ENCODE data around the gene RAD51. TPM values are rescaled to one million over a fixed set of nuclear protein-coding genes. Genes with fewer than 3 reads are reported as not detected.

RAD51 gene

DNA sequence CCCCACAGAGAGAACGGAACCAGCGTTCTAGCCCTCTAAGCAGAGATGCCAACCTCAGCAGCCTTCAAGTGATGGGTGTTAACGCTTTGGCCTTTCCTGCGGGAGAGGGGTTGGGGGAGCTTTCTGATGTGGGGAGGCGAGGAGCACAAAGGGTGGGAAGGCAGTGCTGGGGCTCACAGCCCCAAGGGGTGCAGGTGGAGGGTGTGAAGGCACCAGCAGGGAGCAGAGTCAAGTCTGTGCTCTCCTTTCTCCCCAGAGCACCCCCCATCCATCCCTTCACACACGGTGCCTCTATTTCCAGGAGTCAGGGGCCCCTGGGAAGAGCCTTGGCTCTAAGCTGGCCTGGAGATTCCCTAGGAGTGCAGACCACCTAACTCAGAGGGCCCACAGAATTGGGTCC, 78.9 kb downstream of the RAD51 start:
- Histone ChIP-seq H3K4me2 (ENCODE audit: low read length) (no peak overlapping the region), H3K79me1 (ENCODE audit: low read length) (no peaks in the 10 kb centered on the region), H3K27me3 (ENCODE audit: insufficient read depth, low read length, poor library complexity) (no peaks in the 10 kb centered on the region), H3K18ac (ENCODE audit: low read length) (no peak overlapping the region), H4K8ac (ENCODE audit: low read depth, low read length) (no peak overlapping the region), H3K56ac (ENCODE audit: low read length) (no peak overlapping the region), H3K36me3 (ENCODE audit: control insufficient read depth, insufficient read depth, low read length) (peaks cover 5% of the 10 kb centered on the region), H2BK120ac (ENCODE audit: low read depth, low read length) (no peak overlapping the region), H2BK15ac (replicated peaks; ENCODE audit: low read depth) (no peak overlapping the region), H3K23ac (ENCODE audit: low read length) (no peak overlapping the region), H2BK5ac (ENCODE audit: low read length) (no peak overlapping the region), H3K4me3 (ENCODE audit: low read length) (no peak overlapping the region), H3K4me1 (ENCODE audit: control insufficient read depth, low read depth, low read length) (no peaks in the 10 kb centered on the region), H3K27ac (ENCODE audit: low read depth, low read length) (no peak overlapping the region), H2AK5ac (ENCODE audit: low read length) (no peak overlapping the region), H3K79me2 (ENCODE audit: control insufficient read depth, insufficient read depth, low read length) (no peaks in the 10 kb centered on the region), H3K9ac (ENCODE audit: low read length) (no peak overlapping the region), H3K4ac (ENCODE audit: low read depth, low read length) (no peak overlapping the region), H4K5ac (ENCODE audit: low read length) (no peak overlapping the region)
- no CpG with 5 or more reads among the region's 6 CpGs for WGBS (ENCODE audit: extremely low coverage, insufficient coverage, low lambda C conversion rate)
- no peak for DNase-seq

DNA sequence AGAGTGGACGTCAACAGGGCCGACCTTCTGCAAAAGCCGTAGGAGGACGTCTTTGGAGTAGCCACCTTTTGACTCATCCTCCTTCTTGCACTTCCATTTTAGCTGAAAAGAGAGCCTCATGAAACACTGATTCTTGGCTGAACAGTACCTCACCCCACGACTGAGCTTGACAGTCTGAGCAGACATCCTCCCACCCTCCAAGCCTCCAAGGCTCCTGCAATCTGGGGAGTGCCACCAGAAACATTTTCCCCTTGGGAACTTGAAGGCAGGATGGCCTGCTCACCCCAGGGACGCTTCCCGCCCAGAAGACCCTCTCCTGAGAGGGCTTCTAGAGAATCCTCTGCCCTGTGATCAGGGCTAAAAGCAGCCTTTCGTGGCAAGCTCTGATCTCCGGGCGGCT, 80.0 kb downstream of the RAD51 start:
- Histone ChIP-seq H3K56ac (ENCODE audit: low read length) (no peak overlapping the region), H3K4me2 (ENCODE audit: low read length) (no peak overlapping the region), H3K27me3 (ENCODE audit: insufficient read depth, low read length, poor library complexity) (no peaks in the 10 kb centered on the region), H4K5ac (ENCODE audit: low read length) (no peak overlapping the region), H3K27ac (ENCODE audit: low read depth, low read length) (no peak overlapping the region), H3K4me3 (ENCODE audit: low read length) (no peak overlapping the region), H2BK15ac (replicated peaks; ENCODE audit: low read depth) (no peak overlapping the region), H3K79me1 (ENCODE audit: low read length) (no peaks in the 10 kb centered on the region), H3K4ac (ENCODE audit: low read depth, low read length) (no peak overlapping the region), H3K9ac (ENCODE audit: low read length) (no peak overlapping the region), H3K79me2 (ENCODE audit: control insufficient read depth, insufficient read depth, low read length) (no peaks in the 10 kb centered on the region), H3K23ac (ENCODE audit: low read length) (no peak overlapping the region), H2BK5ac (ENCODE audit: low read length) (no peak overlapping the region), H2BK120ac (ENCODE audit: low read depth, low read length) (no peak overlapping the region), H2AK5ac (ENCODE audit: low read length) (no peak overlapping the region), H3K36me3 (ENCODE audit: control insufficient read depth, insufficient read depth, low read length) (peaks cover 5% of the 10 kb centered on the region), H3K4me1 (ENCODE audit: control insufficient read depth, low read depth, low read length) (no peaks in the 10 kb centered on the region), H3K18ac (ENCODE audit: low read length) (no peak overlapping the region), H4K8ac (ENCODE audit: low read depth, low read length) (no peak overlapping the region)
- DNase-seq, result no peak
- WGBS (ENCODE audit: extremely low coverage, insufficient coverage, low lambda C conversion rate), result no CpG with 5 or more reads among the region's 10 CpGs

DNA sequence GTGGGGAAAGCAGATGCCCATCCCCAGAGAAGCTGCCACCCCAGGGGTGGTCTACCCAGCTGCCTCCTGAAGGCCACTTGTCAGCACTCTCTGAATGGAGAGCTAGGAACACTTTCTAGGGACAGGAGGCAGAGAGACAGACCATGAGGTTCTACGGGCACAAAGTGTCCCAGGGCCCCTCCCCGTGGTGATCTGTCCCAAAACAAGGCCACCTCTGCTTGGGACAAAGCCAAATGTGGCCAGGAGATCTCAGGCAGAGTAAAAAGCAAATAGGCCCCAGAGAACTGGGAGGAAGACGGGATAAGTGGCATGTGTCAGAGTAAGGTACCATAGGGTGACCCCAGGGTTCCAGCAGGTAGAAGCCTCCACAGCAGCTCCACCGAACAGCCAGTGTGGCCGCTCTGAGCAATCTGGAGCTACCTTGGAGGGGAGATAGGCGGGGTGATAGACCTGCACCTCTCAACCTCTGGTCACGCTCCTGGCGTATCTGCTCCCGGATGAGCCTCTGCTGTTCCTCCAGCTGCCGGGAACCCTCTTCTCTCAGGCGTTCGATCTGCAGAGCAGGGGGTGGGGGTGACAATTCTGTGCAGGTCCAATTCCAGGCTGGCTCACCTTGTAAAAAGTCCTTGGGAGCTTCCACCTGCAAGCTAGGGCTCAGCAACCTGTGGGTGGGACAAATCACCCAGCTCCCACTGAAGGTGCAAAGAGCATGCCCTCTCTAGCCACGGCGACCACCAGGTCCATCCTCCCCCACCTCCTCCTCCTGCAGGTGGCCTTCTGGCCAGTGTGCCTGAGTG, 81.0 kb downstream of the RAD51 start:
- Histone ChIP-seq H3K79me1 (ENCODE audit: low read length) (no peaks in the 10 kb centered on the region), H3K27me3 (ENCODE audit: insufficient read depth, low read length, poor library complexity) (no peaks in the 10 kb centered on the region), H3K18ac (ENCODE audit: low read length) (no peak overlapping the region), H3K79me2 (ENCODE audit: control insufficient read depth, insufficient read depth, low read length) (no peaks in the 10 kb centered on the region), H3K9ac (ENCODE audit: low read length) (no peak overlapping the region), H4K5ac (ENCODE audit: low read length) (no peak overlapping the region), H3K27ac (ENCODE audit: low read depth, low read length) (no peak overlapping the region), H3K4me3 (ENCODE audit: low read length) (no peak overlapping the region), H2BK15ac (replicated peaks; ENCODE audit: low read depth) (no peak overlapping the region), H2BK120ac (ENCODE audit: low read depth, low read length) (no peak overlapping the region), H2AK5ac (ENCODE audit: low read length) (no peak overlapping the region), H3K36me3 (ENCODE audit: control insufficient read depth, insufficient read depth, low read length) (peaks cover 5% of the 10 kb centered on the region), H3K4me1 (ENCODE audit: control insufficient read depth, low read depth, low read length) (no peaks in the 10 kb centered on the region), H2BK5ac (ENCODE audit: low read length) (no peak overlapping the region), H3K56ac (ENCODE audit: low read length) (no peak overlapping the region), H3K4ac (ENCODE audit: low read depth, low read length) (no peak overlapping the region), H3K23ac (ENCODE audit: low read length) (no peak overlapping the region), H3K4me2 (ENCODE audit: low read length) (no peak overlapping the region), H4K8ac (ENCODE audit: low read depth, low read length) (no peak overlapping the region)
- no CpG with 5 or more reads among the region's 14 CpGs for WGBS (ENCODE audit: extremely low coverage, insufficient coverage, low lambda C conversion rate)
- DNase-seq, result no peak

DNA sequence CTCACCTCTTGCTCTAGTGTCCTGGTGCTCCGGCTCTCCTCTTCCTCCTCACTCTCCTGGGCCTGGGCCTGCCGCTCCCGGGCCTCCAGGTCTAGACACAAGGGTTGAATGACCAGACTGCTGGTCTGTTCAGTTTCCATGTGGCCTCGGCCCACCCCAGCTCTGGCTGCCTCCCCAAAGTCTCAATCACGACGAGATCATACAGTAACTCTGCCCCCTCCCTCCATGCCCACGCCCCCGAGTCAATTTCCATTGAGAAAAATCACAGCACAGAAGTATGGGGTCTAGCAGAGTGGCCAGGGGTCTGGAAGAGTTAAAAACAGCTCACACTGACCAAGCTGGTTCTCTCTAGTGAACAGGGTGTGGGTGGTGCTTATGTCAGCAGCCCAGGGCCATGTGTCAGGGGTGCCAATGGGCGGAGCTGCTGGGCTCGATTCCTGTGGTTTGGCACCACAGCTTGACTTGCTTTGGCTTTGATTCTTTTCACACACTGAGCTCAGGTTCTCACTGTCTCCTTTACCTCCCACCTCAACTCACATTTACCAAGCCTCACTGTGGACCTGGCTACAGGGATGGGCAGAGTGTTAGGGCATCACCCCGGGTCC, 81.7 kb downstream of the RAD51 start:
- WGBS (ENCODE audit: extremely low coverage, insufficient coverage, low lambda C conversion rate), result no CpG with 5 or more reads among the region's 11 CpGs
- no peak for DNase-seq

More for the DNA sequence above, 81.7 kb downstream of the RAD51 start:
- Histone ChIP-seq H3K27me3 (ENCODE audit: insufficient read depth, low read length, poor library complexity) (no peaks in the 10 kb centered on the region), H3K18ac (ENCODE audit: low read length) (no peak overlapping the region), H3K36me3 (ENCODE audit: control insufficient read depth, insufficient read depth, low read length) (peaks cover 5% of the 10 kb centered on the region), H2BK15ac (replicated peaks; ENCODE audit: low read depth) (no peak overlapping the region), H3K23ac (ENCODE audit: low read length) (no peak overlapping the region), H3K79me1 (ENCODE audit: low read length) (no peaks in the 10 kb centered on the region), H3K4ac (ENCODE audit: low read depth, low read length) (no peak overlapping the region), H3K4me1 (ENCODE audit: control insufficient read depth, low read depth, low read length) (no peaks in the 10 kb centered on the region), H3K27ac (ENCODE audit: low read depth, low read length) (no peak overlapping the region), H3K4me3 (ENCODE audit: low read length) (no peak overlapping the region), H3K9ac (ENCODE audit: low read length) (no peak overlapping the region), H4K5ac (ENCODE audit: low read length) (no peak overlapping the region), H4K8ac (ENCODE audit: low read depth, low read length) (no peak overlapping the region), H2BK5ac (ENCODE audit: low read length) (no peak overlapping the region), H3K4me2 (ENCODE audit: low read length) (no peak overlapping the region), H3K56ac (ENCODE audit: low read length) (no peak overlapping the region), H2BK120ac (ENCODE audit: low read depth, low read length) (no peak overlapping the region), H3K79me2 (ENCODE audit: control insufficient read depth, insufficient read depth, low read length) (no peaks in the 10 kb centered on the region), H2AK5ac (ENCODE audit: low read length) (no peak overlapping the region)

Small RNAs within 50 kb of the gene (small RNA-seq; reads per million reads assigned to genes)
- not detected for gene SUMO2P15 (ENCODE audit: insufficient read depth)
